GM23338 (cell line): ENCODE results near the gene MEF2A. TPM values are rescaled to one million over a fixed set of nuclear protein-coding genes. Genes with fewer than 3 reads are reported as not detected.
A peak's percentile ranks its signal among the peaks of the same experiment; 100 is the strongest.

Experiments
- ATAC-seq: fragments of 200-7000 bp; cut with Tn5 transposase; 3 replicates; pipeline ENCODE4 v1.9.1; 2020
- DNase-seq: peaks from one replicate; pipeline ENCODE4 v3.0.0-alpha.2; 2015; ENCODE audit warnings: low spot score
- H2AFZ ChIP-seq: fragments of 200-600 bp; sonication (generic); 2 replicates; pipeline ENCODE4 v1.8.0; 2016; ENCODE audit warnings: antibody characterized with exemption, mild to moderate bottlenecking, moderate library complexity
- H3F3A ChIP-seq: fragments of 200-600 bp; sonication (generic); replicated peaks from 2 replicates; pipeline ENCODE4 v1.8.0; 2017; ENCODE audit warnings: antibody characterized with exemption, mixed run types, low read depth
- H3K27ac ChIP-seq: fragments of 200-600 bp; sonication (generic); 2 replicates; pipeline ENCODE4 v1.6.1; 2016; ENCODE audit warnings: low read depth
- H3K27me3 ChIP-seq: fragments of 200-600 bp; sonication (generic); 2 replicates; pipeline ENCODE4 v1.8.0; 2016; ENCODE audit warnings: mild to moderate bottlenecking, mixed run types, moderate library complexity; ENCODE audit not compliant: insufficient read depth
- H3K36me3 ChIP-seq: fragments of 200-600 bp; sonication (generic); 2 replicates; pipeline ENCODE4 v1.8.0; 2016; ENCODE audit warnings: mild to moderate bottlenecking; ENCODE audit not compliant: insufficient read depth
- H3K4me1 ChIP-seq: fragments of 200-600 bp; sonication (generic); 2 replicates; pipeline ENCODE4 v1.8.0; 2016; ENCODE audit warnings: mild to moderate bottlenecking, moderate library complexity; ENCODE audit not compliant: insufficient read depth
- H3K4me2 ChIP-seq: fragments of 200-600 bp; sonication (generic); 2 replicates; pipeline ENCODE4 v1.7.1; 2017; ENCODE audit warnings: mixed run types
- H3K4me3 ChIP-seq: fragments of 200-600 bp; sonication (generic); 2 replicates; pipeline ENCODE4 v1.6.1; 2016; ENCODE audit warnings: mixed run types
- H3K79me2 ChIP-seq: fragments of 200-600 bp; sonication (generic); replicated peaks from 2 replicates; pipeline ENCODE4 v1.8.0; 2017; ENCODE audit warnings: mild to moderate bottlenecking; ENCODE audit not compliant: insufficient read depth
- H3K9me2 ChIP-seq: fragments of 200-600 bp; sonication (generic); 2 replicates; pipeline ENCODE4 v1.8.0; 2017; ENCODE audit not compliant: insufficient read depth
- H4K20me1 ChIP-seq: fragments of 200-600 bp; sonication (generic); replicated peaks from 2 replicates; pipeline ENCODE4 v1.8.0; 2017; ENCODE audit warnings: mild to moderate bottlenecking; ENCODE audit not compliant: insufficient read depth
- H3K27ac Mint-ChIP-seq: 2 replicates; pipeline ENCODE4 v1.8.0; 2020; ENCODE audit warnings: inconsistent platforms, mild to moderate bottlenecking, moderate library complexity, mixed read lengths
- H3K27me3 Mint-ChIP-seq: 3 replicates; pipeline ENCODE4 v1.8.0; 2022; ENCODE audit warnings: low read depth, mild to moderate bottlenecking, moderate library complexity, mixed read lengths, inconsistent platforms; ENCODE audit not compliant: insufficient read depth, poor library complexity
- H3K36me3 Mint-ChIP-seq: 3 replicates; pipeline ENCODE4 v1.8.0; 2021; ENCODE audit warnings: low read depth, mild to moderate bottlenecking, inconsistent platforms, moderate library complexity, mixed read lengths
- H3K4me1 Mint-ChIP-seq: 3 replicates; pipeline ENCODE4 v1.8.0; 2020; ENCODE audit warnings: mild to moderate bottlenecking, inconsistent platforms, mixed read lengths
- H3K4me3 Mint-ChIP-seq: 3 replicates; pipeline ENCODE4 v1.8.0; 2021; ENCODE audit warnings: moderate library complexity, mild to moderate bottlenecking, inconsistent platforms, mixed read lengths
- H3K9me3 Mint-ChIP-seq: 3 replicates; pipeline ENCODE4 v1.8.0; 2020; ENCODE audit warnings: moderate library complexity, mild to moderate bottlenecking, inconsistent platforms, mixed read lengths
- CREB1 ChIP-seq: fragments of 250-450 bp; sonication (Bioruptor Pico); IDR thresholded peaks from 2 replicates; pipeline ENCODE4 v1.5.0; 2020; ENCODE audit warnings: low read depth, mild to moderate bottlenecking, moderate library complexity
- EZH2phosphoT487 ChIP-seq: fragments of 200-600 bp; sonication (generic); IDR thresholded peaks from one replicate; pipeline ENCODE4 v1.8.1; 2018; ENCODE audit warnings: antibody characterized with exemption; ENCODE audit not compliant: unreplicated experiment
- JUNB ChIP-seq: IDR thresholded peaks from one replicate; pipeline ENCODE4 v1.6.1; 2016; ENCODE audit warnings: antibody characterized with exemption; ENCODE audit not compliant: unreplicated experiment
- POLR2AphosphoS5 ChIP-seq: IDR thresholded peaks from 2 replicates; pipeline ENCODE4 v1.6.1; 2016; ENCODE audit warnings: antibody characterized with exemption, low read depth
- STAT1 ChIP-seq: IDR thresholded peaks from one replicate; pipeline ENCODE4 v1.6.1; 2016; ENCODE audit warnings: antibody characterized with exemption; ENCODE audit not compliant: unreplicated experiment
- ZNF114 ChIP-seq: fragments of 250-450 bp; sonication (Bioruptor Pico); IDR thresholded peaks from 2 replicates; pipeline ENCODE4 v1.5.0; 2020; ENCODE audit warnings: mild to moderate bottlenecking, moderate library complexity
- polyA plus RNA-seq: library from polyadenylated mRNA; unstranded; fragments of >200 nt; fragmentation: Nextera tagmentation; extraction: Ambion mirVana; gene quantifications from 2 replicates; pipeline ENCODE4 v1.2.1, GENCODE V29; 2016
- total RNA-seq: library from RNA; depleted of rRNA; stranded (reverse); fragments of >200 nt; shearing (Covaris generic); gene quantifications from 2 replicates; pipeline ENCODE4 v1.2.3, GENCODE V29; 2014
- TF ChIP-seq, protein P1 (sequence below), 2 experiments: fragments of 200-600 bp in 1 of 2; sonication (generic) in 1 of 2; conservative IDR thresholded peaks; 2 replicates each; pipeline versions ENCODE4 v1.5.1 to v1.6.1; 2016 to 2017; ENCODE audit warnings: antibody characterized with exemption in 2 of 2, low read depth in 2 of 2, mild to moderate bottlenecking in 2 of 2, moderate library complexity in 1 of 2

MEF2A gene
- total and polyA plus RNA-seq, 2 experiments from 2014 or later = 20.3 to 42.3 TPM

- Mint-ChIP-seq H3K9me3 (no peaks in the 10 kb centered on the region), H3K27ac (peak overlapping the region; percentile 85), H3K36me3 (no peaks in the 10 kb centered on the region), H3K27me3 (peaks cover 5% of the 10 kb centered on the region), H3K4me3 (no peak overlapping the region), H3K4me1 (peaks cover 20% of the 10 kb centered on the region; the same call in 2 of the 3 replicates)
- Histone ChIP-seq H3K4me2 (0 out of 2 replicates have a peak overlapping the region, but pooled peaks have one; percentile 1), H3K27ac (peak overlapping the region; percentile 28), H3K4me1 (peaks cover 9% of the 10 kb centered on the region; the same call in 1 of the 2 replicates), H2AFZ (no peak overlapping the region), H3K36me3 (no peaks in the 10 kb centered on the region), H3F3A (no peaks in the 10 kb centered on the region), H3K27me3 (no peaks in the 10 kb centered on the region), H4K20me1 (no peaks in the 10 kb centered on the region; the same call in 1 of the 2 replicates), H3K9me2 (no peaks in the 10 kb centered on the region), H3K4me3 (no peak overlapping the region), H3K79me2 (no peaks in the 10 kb centered on the region)
- no peak for DNase-seq
- TF ChIP-seq CREB1 (no peak), JUNB (no peak), ZNF114 (CRISPR knock-in tag) (no peak), STAT1 (no peak)
- ATAC-seq = peak; percentile 33
Observed at GRCh38 chr15:99702895-99703602, 137.3 kb downstream of the MEF2A start.

DNA sequence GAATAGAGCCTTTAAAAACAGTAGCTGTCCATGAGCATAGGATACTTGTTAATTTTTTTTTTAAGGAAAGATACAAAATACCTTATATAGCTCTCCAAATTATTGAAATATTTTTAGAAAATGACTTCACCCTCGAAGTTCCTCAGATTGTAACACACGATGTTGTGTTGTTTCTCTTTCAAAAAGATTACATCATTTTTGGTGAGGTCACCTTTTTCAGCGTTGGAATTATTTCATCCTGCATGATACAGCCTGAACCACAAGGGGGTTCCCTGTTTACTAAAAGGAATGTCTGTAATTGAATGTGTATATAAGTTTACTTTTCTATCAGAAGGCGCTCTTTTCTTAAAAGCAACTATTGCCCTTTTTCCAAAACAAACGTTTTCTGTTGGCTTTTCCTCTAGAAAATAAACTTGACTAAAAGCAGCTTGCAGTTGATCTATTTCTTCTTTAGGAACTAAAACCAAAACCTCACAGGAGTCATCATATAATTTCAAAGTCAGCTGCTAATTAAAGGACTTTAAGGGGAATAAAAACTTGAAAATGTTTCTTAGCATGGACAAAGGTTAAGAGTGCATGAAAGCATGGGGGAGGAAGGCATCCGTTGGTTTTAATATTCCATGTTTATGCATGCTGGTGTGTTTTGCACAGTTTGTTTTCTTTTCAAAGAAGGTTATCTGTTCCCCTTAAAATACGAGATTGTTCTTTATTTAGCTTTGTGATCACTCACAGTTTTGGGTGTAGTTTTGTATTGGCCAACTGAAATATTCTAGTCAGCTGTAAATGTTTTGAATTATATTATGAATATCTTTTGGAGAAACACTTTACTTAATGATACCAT, 138.0 kb downstream of the MEF2A start:
- Mint-ChIP-seq H3K9me3 (no peaks in the 10 kb centered on the region), H3K4me3 (no peak overlapping the region), H3K36me3 (no peaks in the 10 kb centered on the region), H3K27ac (peak overlapping the region; percentile 85), H3K27me3 (peaks cover 3% of the 10 kb centered on the region), H3K4me1 (peaks cover 20% of the 10 kb centered on the region; the same call in 2 of the 3 replicates)
- Histone ChIP-seq H3K27me3 (no peaks in the 10 kb centered on the region), H3K9me2 (no peaks in the 10 kb centered on the region), H3K4me3 (no peak overlapping the region), H3K36me3 (no peaks in the 10 kb centered on the region), H3K27ac (peak overlapping the region; percentile 28), H4K20me1 (no peaks in the 10 kb centered on the region; the same call in 1 of the 2 replicates), H2AFZ (no peak overlapping the region), H3K4me1 (peaks cover 9% of the 10 kb centered on the region; the same call in 1 of the 2 replicates), H3K4me2 (no peak overlapping the region), H3F3A (no peaks in the 10 kb centered on the region), H3K79me2 (no peaks in the 10 kb centered on the region)
- DNase-seq (peak; percentile 81), ATAC-seq (peak; percentile 64)
- TF ChIP-seq POLR2AphosphoS5 (no peak), STAT1 (no peak), JUNB (no peak), ZNF114 (CRISPR knock-in tag) (no peak), EZH2phosphoT487 (no peak)
- TF ChIP-seq, protein P1, sequence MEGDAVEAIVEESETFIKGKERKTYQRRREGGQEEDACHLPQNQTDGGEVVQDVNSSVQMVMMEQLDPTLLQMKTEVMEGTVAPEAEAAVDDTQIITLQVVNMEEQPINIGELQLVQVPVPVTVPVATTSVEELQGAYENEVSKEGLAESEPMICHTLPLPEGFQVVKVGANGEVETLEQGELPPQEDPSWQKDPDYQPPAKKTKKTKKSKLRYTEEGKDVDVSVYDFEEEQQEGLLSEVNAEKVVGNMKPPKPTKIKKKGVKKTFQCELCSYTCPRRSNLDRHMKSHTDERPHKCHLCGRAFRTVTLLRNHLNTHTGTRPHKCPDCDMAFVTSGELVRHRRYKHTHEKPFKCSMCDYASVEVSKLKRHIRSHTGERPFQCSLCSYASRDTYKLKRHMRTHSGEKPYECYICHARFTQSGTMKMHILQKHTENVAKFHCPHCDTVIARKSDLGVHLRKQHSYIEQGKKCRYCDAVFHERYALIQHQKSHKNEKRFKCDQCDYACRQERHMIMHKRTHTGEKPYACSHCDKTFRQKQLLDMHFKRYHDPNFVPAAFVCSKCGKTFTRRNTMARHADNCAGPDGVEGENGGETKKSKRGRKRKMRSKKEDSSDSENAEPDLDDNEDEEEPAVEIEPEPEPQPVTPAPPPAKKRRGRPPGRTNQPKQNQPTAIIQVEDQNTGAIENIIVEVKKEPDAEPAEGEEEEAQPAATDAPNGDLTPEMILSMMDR (conservative IDR thresholded peaks at IDR 0.05; ENCODE audit: low read depth in 2 of 2) = peak; percentile 34 to 65
